DOHH2 (cell line): ENCODE data around the gene HIVEP3.

ENCODE experiments used
- H3F3A ChIP-seq: fragments of 200-600 bp; sonication (generic), shearing (Covaris generic); 2 replicates; pipeline ENCODE4 v1.6.0; 2016; ENCODE audit warnings: antibody characterized with exemption, mild to moderate bottlenecking; ENCODE audit not compliant: control insufficient read depth, insufficient read depth
- H3K27ac ChIP-seq: fragments of 200-600 bp; sonication (generic); 2 replicates; pipeline ENCODE4 v1.5.1; 2014; ENCODE audit warnings: low read depth, mild to moderate bottlenecking, low read length, moderate library complexity
- H3K27me3 ChIP-seq: fragments of 200-600 bp; sonication (generic); 2 replicates; pipeline ENCODE4 v1.6.1; 2014; ENCODE audit warnings: mild to moderate bottlenecking, low read length, mixed read lengths; ENCODE audit not compliant: control insufficient read depth
- H3K36me3 ChIP-seq: fragments of 200-600 bp; sonication (generic); 2 replicates; pipeline ENCODE4 v1.6.1; 2014; ENCODE audit warnings: mild to moderate bottlenecking, low read length, moderate library complexity, mixed read lengths; ENCODE audit not compliant: control insufficient read depth
- H3K4me1 ChIP-seq: fragments of 200-600 bp; sonication (generic); 2 replicates; pipeline ENCODE4 v1.6.1; 2014; ENCODE audit warnings: mild to moderate bottlenecking, low read length, mixed read lengths; ENCODE audit not compliant: control insufficient read depth
- H3K4me2 ChIP-seq: fragments of 200-600 bp; sonication (generic); 2 replicates; pipeline ENCODE4 v1.6.0; 2014; ENCODE audit warnings: mild to moderate bottlenecking, low read length, moderate library complexity
- H3K4me3 ChIP-seq: fragments of 200-600 bp; sonication (generic); 2 replicates; pipeline ENCODE4 v1.5.1; 2014; ENCODE audit warnings: mild to moderate bottlenecking, low read length, mixed read lengths
- H3K79me2 ChIP-seq: fragments of 200-600 bp; sonication (generic); 2 replicates; pipeline ENCODE4 v1.6.1; 2014; ENCODE audit warnings: mild to moderate bottlenecking, low read length, mixed read lengths; ENCODE audit not compliant: control insufficient read depth
- H3K9me2 ChIP-seq: fragments of 200-600 bp; sonication (generic); replicated peaks from 2 replicates; pipeline ENCODE4 v1.6.1; 2014; ENCODE audit warnings: mild to moderate bottlenecking, low read length, mixed read lengths; ENCODE audit not compliant: control insufficient read depth
- H3K9me3 ChIP-seq: fragments of 200-600 bp; sonication (generic); 2 replicates; pipeline ENCODE4 v1.6.1; 2014; ENCODE audit warnings: antibody characterized with exemption, low read length, mixed read lengths; ENCODE audit not compliant: control insufficient read depth, insufficient read depth
- H4K20me1 ChIP-seq: fragments of 200-600 bp; sonication (generic); 2 replicates; pipeline ENCODE4 v1.6.0; 2014; ENCODE audit warnings: low read depth, mild to moderate bottlenecking, antibody characterized with exemption, low read length, moderate library complexity; ENCODE audit not compliant: control insufficient read depth, insufficient read depth
- EZH2phosphoT487 ChIP-seq: fragments of 200-600 bp; sonication (generic); IDR thresholded peaks from 2 replicates; pipeline ENCODE4 v1.6.1; 2017; ENCODE audit warnings: borderline replicate concordance, mild to moderate bottlenecking, antibody characterized with exemption, low read length, moderate library complexity, mixed read lengths
- TF ChIP-seq, protein P1 (sequence below): fragments of 200-600 bp; sonication (generic); IDR thresholded peaks from one replicate; pipeline ENCODE4 v1.5.1; 2014; ENCODE audit warnings: antibody characterized with exemption, mild to moderate bottlenecking, low read depth, low read length; ENCODE audit not compliant: poor library complexity, severe bottlenecking

The HIVEP3 gene

DNA sequence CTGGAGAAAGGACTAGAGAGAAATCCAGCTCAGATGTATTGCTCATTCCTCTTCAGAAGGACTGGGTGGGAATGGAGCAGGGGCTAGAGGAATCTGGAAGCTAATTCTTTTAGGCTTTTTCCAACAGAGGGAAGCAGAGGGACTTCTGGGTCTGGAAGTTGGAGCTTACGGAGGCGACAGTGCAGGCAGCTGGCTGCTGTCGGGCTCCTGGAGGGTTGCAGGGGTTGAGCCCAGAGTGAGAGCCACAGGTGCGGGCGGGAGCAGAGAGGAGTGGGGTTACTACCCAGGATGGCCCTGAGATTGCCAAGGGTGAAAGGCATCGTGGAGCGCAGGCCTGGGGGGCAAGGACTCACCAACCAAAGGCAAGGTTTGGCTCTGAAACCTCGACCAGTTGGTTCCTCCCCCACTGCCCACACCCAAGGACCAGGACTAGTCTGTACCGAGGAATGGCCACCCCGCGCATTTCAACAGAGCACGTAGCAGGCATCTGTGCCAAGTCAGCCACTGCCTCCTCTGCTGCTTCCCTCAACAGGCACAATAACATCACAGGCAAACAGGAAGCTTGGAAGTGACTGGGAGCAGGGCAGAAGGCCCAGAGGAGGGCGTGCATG lies 411.5 kb downstream of the HIVEP3 start:
- Histone ChIP-seq H3K4me3 (no peak overlapping the region), H3K36me3 (no peaks in the 10 kb centered on the region), H3K27ac (no peak overlapping the region), H3K9me2 (no peaks in the 10 kb centered on the region), H3F3A (no peaks in the 10 kb centered on the region), H3K79me2 (no peaks in the 10 kb centered on the region), H3K4me2 (no peak overlapping the region), H3K4me1 (no peaks in the 10 kb centered on the region), H3K27me3 (peaks cover 3% of the 10 kb centered on the region; the same call in 1 of the 2 replicates), H3K9me3 (no peaks in the 10 kb centered on the region), H4K20me1 (no peaks in the 10 kb centered on the region)
- TF ChIP-seq, protein P1, sequence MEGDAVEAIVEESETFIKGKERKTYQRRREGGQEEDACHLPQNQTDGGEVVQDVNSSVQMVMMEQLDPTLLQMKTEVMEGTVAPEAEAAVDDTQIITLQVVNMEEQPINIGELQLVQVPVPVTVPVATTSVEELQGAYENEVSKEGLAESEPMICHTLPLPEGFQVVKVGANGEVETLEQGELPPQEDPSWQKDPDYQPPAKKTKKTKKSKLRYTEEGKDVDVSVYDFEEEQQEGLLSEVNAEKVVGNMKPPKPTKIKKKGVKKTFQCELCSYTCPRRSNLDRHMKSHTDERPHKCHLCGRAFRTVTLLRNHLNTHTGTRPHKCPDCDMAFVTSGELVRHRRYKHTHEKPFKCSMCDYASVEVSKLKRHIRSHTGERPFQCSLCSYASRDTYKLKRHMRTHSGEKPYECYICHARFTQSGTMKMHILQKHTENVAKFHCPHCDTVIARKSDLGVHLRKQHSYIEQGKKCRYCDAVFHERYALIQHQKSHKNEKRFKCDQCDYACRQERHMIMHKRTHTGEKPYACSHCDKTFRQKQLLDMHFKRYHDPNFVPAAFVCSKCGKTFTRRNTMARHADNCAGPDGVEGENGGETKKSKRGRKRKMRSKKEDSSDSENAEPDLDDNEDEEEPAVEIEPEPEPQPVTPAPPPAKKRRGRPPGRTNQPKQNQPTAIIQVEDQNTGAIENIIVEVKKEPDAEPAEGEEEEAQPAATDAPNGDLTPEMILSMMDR = no peak
- no peak for TF ChIP-seq EZH2phosphoT487

DNA sequence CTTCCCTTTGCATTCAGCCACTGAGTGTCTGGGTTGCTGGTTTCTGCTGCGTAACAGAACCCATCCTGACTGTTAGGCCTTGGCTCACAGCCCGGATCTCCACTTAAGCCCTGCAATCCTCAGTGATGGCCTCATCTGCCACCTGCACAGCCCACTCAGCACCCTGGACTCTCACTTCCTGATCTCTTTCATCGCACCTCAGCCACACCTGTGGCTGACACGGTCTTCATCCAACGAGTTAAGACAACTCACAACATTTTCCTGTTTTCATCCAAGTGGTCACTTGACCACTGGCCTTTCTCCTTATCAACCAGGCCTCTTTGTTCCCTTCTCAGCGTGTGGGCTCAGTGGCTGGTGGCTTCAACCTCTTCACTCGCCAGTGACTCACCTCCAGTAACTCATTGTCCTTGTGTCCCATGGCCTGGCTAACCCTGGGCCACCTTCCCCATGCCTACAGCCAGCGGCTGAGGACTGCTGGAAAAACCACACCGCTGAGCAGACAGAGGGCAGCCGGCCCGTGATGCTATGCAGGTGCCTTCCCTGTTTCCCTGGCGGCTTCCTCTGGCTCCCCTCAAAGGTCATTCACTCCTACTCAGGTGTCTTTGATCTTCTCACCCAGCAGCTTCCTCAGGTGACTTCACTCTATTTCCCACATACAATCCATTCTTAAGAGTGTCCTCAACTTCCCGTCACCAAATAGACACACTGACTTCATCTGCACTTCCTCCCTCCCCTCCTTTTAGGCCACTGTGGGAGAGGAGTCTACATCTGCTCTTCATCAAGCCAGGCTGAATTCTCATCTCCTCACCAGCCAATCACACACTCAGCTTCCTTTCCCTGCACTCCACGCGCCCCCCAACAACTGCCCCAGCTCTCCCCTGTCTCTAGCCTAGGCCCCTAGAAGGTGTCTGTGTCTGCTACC lies 414.3 kb downstream of the HIVEP3 start:
- H3K27me3 ChIP-seq = peaks cover 3% of the 10 kb centered on the region; the same call in 1 of the 2 replicates
- no peaks in the 10 kb centered on the region for H3K9me3 ChIP-seq
- H3K27ac ChIP-seq = no peak overlapping the region
- no peaks in the 10 kb centered on the region for H3F3A ChIP-seq
- H4K20me1 ChIP-seq = no peaks in the 10 kb centered on the region
- TF ChIP-seq, protein P1 = no peak
- no peak for TF ChIP-seq EZH2phosphoT487
- no peaks in the 10 kb centered on the region for H3K9me2 ChIP-seq
- H3K4me3 ChIP-seq = no peak overlapping the region
- no peaks in the 10 kb centered on the region for H3K79me2 ChIP-seq
- H3K4me2 ChIP-seq = no peak overlapping the region
- H3K36me3 ChIP-seq = no peaks in the 10 kb centered on the region
- no peaks in the 10 kb centered on the region for H3K4me1 ChIP-seq

DNA sequence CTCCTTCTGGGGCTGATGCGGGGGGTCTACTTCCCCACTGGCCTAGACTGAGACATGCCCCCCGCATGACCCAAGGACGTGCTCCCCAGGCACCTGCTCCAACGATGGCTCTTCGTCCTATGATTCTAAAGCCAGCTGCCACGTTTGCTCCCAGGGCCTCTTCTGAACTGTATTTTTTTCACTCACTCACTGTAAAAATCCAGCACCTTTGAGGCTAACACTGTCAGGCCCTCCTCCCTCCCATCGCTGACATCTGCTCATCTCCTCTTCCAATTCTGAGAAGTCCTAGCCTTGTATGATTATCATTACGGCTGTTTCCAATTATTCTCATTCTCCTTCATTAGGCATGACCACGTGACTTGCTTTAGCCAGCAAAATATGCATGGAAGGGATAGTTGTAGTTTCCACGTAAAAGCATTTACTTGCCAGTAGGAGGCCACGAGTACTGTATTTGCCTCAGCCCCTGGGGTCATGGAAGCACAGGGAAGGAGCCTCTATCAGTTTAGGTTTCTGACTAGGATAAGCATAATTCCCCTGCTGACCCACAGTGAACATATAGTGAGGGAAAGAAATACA lies 415.1 kb downstream of the HIVEP3 start:
- no peak overlapping the region for H3K27ac ChIP-seq
- H3K4me2 ChIP-seq = no peak overlapping the region
- TF ChIP-seq, protein P1 = no peak
- no peak for TF ChIP-seq EZH2phosphoT487
- H3K36me3 ChIP-seq = no peaks in the 10 kb centered on the region
- H3K4me1 ChIP-seq = no peaks in the 10 kb centered on the region
- H3K79me2 ChIP-seq = no peaks in the 10 kb centered on the region
- H3F3A ChIP-seq = no peaks in the 10 kb centered on the region
- no peaks in the 10 kb centered on the region for H3K9me2 ChIP-seq
- no peaks in the 10 kb centered on the region for H4K20me1 ChIP-seq
- H3K4me3 ChIP-seq = no peak overlapping the region
- no peaks in the 10 kb centered on the region for H3K9me3 ChIP-seq
- peaks cover 2% of the 10 kb centered on the region; the same call in 1 of the 2 replicates for H3K27me3 ChIP-seq
